Adrenal gland (tissue), 19 donors: ENCODE data around the gene MEAF6. TPM values are rescaled to one million over a fixed set of nuclear protein-coding genes. Genes with fewer than 3 reads are reported as not detected.

Source experiments
- DNase-seq, 7 donors: peaks; one replicate each; pipeline ENCODE4 v3.0.0-alpha.2; 2019 to 2020
- H3K27ac ChIP-seq, 5 donors: fragments of 200-600 bp; sonication (generic) in 4 of 5; 1 replicate in 3 of 5; 2 replicates in 2 of 5; pipeline versions ENCODE4 v1.5.1 to v1.8.0; 2016 to 2020; ENCODE audit warnings: mild to moderate bottlenecking in 1 of 5
- H3K27me3 ChIP-seq: fragments of 200-600 bp; 2 replicates; pipeline ENCODE4 v1.8.0; 2021
- H3K36me3 ChIP-seq, 2 donors: fragments of 200-600 bp; replicated peaks in 1 of 2; 1 replicate in 1 of 2; 2 replicates in 1 of 2; pipeline versions ENCODE4 v1.5.1 to v1.8.0; 2018 to 2022
- H3K4me1 ChIP-seq, 2 donors: fragments of 200-600 bp; replicated peaks in 1 of 2; 1 replicate in 1 of 2; 2 replicates in 1 of 2; pipeline versions ENCODE4 v1.5.1 to v1.8.0; 2018 to 2021
- H3K4me3 ChIP-seq, 4 donors: fragments of 200-600 bp; sonication (generic) in 3 of 4; one replicate each; pipeline ENCODE4 v1.5.1; 2016 to 2018
- H3K9me3 ChIP-seq, 3 donors: fragments of 200-600 bp; sonication (generic) in 1 of 3; replicated peaks in 1 of 3; 1 replicate in 2 of 3; 2 replicates in 1 of 3; pipeline versions ENCODE4 v1.5.1 to v1.8.0; 2016 to 2021
- POLR2A ChIP-seq, 2 donors: fragments of 450-650 bp; IDR thresholded peaks; one replicate each; pipeline ENCODE4 v1.6.1; 2017; ENCODE audit warnings: antibody characterized with exemption in 2 of 2, mild to moderate bottlenecking in 2 of 2, moderate library complexity in 1 of 2
- WGBS, 4 donors: extraction: QIAGEN DNeasy Blood & Tissue Kit in 2 of 4; methylation state at CpG; one replicate each; pipeline versions ENCODE4 v1.1.5 to v1.1.7; 2013 to 2017; 5-methylcytosine and 5-hydroxymethylcytosine counted together
- intact Hi-C, 2 donors: fragments of 100-400 bp; cut with DNase I; formaldehyde crosslinking; loops; one replicate each; pipeline versions ENCODE4 v1.14.1 to v1.15.0; 2022 to 2023
- long read RNA-seq, 10 donors: library from polyadenylated mRNA in 3 of 10; unstranded in 2 of 10; stranded (forward) in 1 of 10; transcript quantifications; one replicate each; pipeline ENCODE4 v2.0.0 and lab custom pipeline, GENCODE V29; 2021 to 2026
- polyA plus RNA-seq, 3 donors: library from polyadenylated mRNA; stranded (reverse); fragments of 200-250 nt in 2 of 3; fragments of 350-450 nt in 1 of 3; fragmentation: Illumina TruSeq in 1 of 3; extraction: RNeasy Lipid Tissue Mini Kit (QIAGEN cat#74804) in 1 of 3; gene quantifications; one replicate each; pipeline ENCODE4 v1.2.3, GENCODE V29; 2013 to 2014
- total RNA-seq, 9 donors: library from RNA; depleted of rRNA in 4 of 9; stranded (reverse); fragments of >200 nt in 4 of 9; fragments of 120-200 nt in 1 of 9; fragmentation: NEBNext Ultra II Directional in 1 of 9; extraction: Animal tissue kit (Norgen Biotek cat#: 25700) in 1 of 9; gene quantifications; one replicate each; pipeline versions ENCODE4 v1.1.0 to v1.2.4, GENCODE V29; 2013 to 2023
- TF ChIP-seq, protein P1 (sequence below), 6 experiments: fragments of 450-650 bp in 4 of 6; fragments of 200-600 bp in 2 of 6; sonication (generic) in 1 of 6; IDR thresholded peaks; 1 replicate in 5 of 6; 2 replicates in 1 of 6; pipeline versions ENCODE4 v1.5.1 to v1.8.0; 2016 to 2021; ENCODE audit warnings: antibody characterized with exemption in 6 of 6, mild to moderate bottlenecking in 2 of 6, moderate library complexity in 1 of 6
- donor health status: healthy with polysubstance abuse.
- donor health status: Bipolar disorder and iron deficiency.
- donor health status: DM: yes; HTN: yes; CAD: no.
- donor health status: DM: no; HTN: no; CAD: no.
- donor health status: DM: no; HTN: no; CAD: no.
- donor health status: DM: yes; HTN: yes; CAD: no.

Gene MEAF6
- total RNA-seq (10 to 100 TPM; 45.7 to 74.5 (median 56.6) TPM), polyA plus RNA-seq (10 to 100 TPM; 37.8 to 67.4 (median 43.4) TPM)
- long read RNA-seq, donor 1, transcript MEAF6-201 (7 exons, 1,525 nt) = major isoform, 23 of 27 reads
- long read RNA-seq, donor 1, partial matches to known transcripts = 0 of 27 reads
- long read RNA-seq, donor 1, other reads (novel, unspliced or antisense) = 0 of 27 reads
- long read RNA-seq, donor 2, transcript MEAF6-201 (7 exons, 1,525 nt) = major isoform, 19 of 23 reads
- long read RNA-seq, donor 2, partial matches to known transcripts = 0 of 23 reads
- long read RNA-seq, donor 2, other reads (novel, unspliced or antisense) = 0 of 23 reads
- long read RNA-seq, donor 3, transcript MEAF6-201 (7 exons, 1,525 nt) = major isoform, 14 of 19 reads
- long read RNA-seq, donor 3, partial matches to known transcripts = 0 of 19 reads
- long read RNA-seq, donor 3, other reads (novel, unspliced or antisense) = 0 of 19 reads
- long read RNA-seq, donor 4, transcript MEAF6-201 (7 exons, 1,525 nt) = major isoform, 32 of 41 reads
- long read RNA-seq, donor 4, transcript MEAF6-206 (8 exons, 1,408 nt) = minor isoform, 7 of 41 reads
- long read RNA-seq, donor 4, partial matches to known transcripts = 0 of 41 reads
- long read RNA-seq, donor 4, other reads (novel, unspliced or antisense) = 2 of 41 reads
- long read RNA-seq, donor 5, transcript MEAF6-201 (7 exons, 1,525 nt) = major isoform, 54 of 72 reads
- long read RNA-seq, donor 5, transcript MEAF6-206 (8 exons, 1,408 nt) = minor isoform, 10 of 72 reads
- long read RNA-seq, donor 5, partial matches to known transcripts = 1 of 72 reads
- long read RNA-seq, donor 5, other reads (novel, unspliced or antisense) = 4 of 72 reads
- long read RNA-seq, donor 6, transcript MEAF6-201 (7 exons, 1,525 nt) = major isoform, 22 of 39 reads
- long read RNA-seq, donor 6, transcript MEAF6-204 (8 exons, 2,147 nt) = minor isoform, 7 of 39 reads
- long read RNA-seq, donor 6, partial matches to known transcripts = 7 of 39 reads
- long read RNA-seq, donor 6, other reads (novel, unspliced or antisense) = 0 of 39 reads
- long read RNA-seq, donor 7, transcript MEAF6-201 (7 exons, 1,525 nt) = major isoform, 6 of 9 reads
- long read RNA-seq, donor 7, partial matches to known transcripts = 0 of 9 reads
- long read RNA-seq, donor 7, other reads (novel, unspliced or antisense) = 0 of 9 reads
- long read RNA-seq, donor 8, transcript MEAF6-201 (7 exons, 1,525 nt) = major isoform, 26 of 38 reads
- long read RNA-seq, donor 8, partial matches to known transcripts = 6 of 38 reads
- long read RNA-seq, donor 8, other reads (novel, unspliced or antisense) = 0 of 38 reads
- long read RNA-seq, donor 9, transcript MEAF6-201 (7 exons, 1,525 nt) = major isoform, 20 of 21 reads
- long read RNA-seq, donor 9, partial matches to known transcripts = 0 of 21 reads
- long read RNA-seq, donor 9, other reads (novel, unspliced or antisense) = 0 of 21 reads
- long read RNA-seq, donor 10, transcript MEAF6-201 (7 exons, 1,525 nt) = major isoform, 11 of 15 reads
- long read RNA-seq, donor 10, partial matches to known transcripts = 0 of 15 reads
- long read RNA-seq, donor 10, other reads (novel, unspliced or antisense) = 0 of 15 reads

- H3K4me3 ChIP-seq = peak within 1 kb of the TSS; percentile 53 to 98 (median 72)
- no peaks in the 10 kb centered on the region for H3K27me3 ChIP-seq
- no peaks in the 10 kb centered on the region for H3K9me3 ChIP-seq
- peaks cover 0 to 19% of the 10 kb centered on the region in 2 donors for H3K36me3 ChIP-seq
- intact Hi-C loops = no loop called here
- peak; percentile 77 to 88 (median 81) for DNase-seq
- peaks cover 7 to 19% of the 10 kb centered on the region in 2 donors for H3K4me1 ChIP-seq
- TF ChIP-seq POLR2A (IDR thresholded peaks at IDR 0.05) = peak; percentile 60 to 89
- TF ChIP-seq, protein P1, sequence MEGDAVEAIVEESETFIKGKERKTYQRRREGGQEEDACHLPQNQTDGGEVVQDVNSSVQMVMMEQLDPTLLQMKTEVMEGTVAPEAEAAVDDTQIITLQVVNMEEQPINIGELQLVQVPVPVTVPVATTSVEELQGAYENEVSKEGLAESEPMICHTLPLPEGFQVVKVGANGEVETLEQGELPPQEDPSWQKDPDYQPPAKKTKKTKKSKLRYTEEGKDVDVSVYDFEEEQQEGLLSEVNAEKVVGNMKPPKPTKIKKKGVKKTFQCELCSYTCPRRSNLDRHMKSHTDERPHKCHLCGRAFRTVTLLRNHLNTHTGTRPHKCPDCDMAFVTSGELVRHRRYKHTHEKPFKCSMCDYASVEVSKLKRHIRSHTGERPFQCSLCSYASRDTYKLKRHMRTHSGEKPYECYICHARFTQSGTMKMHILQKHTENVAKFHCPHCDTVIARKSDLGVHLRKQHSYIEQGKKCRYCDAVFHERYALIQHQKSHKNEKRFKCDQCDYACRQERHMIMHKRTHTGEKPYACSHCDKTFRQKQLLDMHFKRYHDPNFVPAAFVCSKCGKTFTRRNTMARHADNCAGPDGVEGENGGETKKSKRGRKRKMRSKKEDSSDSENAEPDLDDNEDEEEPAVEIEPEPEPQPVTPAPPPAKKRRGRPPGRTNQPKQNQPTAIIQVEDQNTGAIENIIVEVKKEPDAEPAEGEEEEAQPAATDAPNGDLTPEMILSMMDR (IDR thresholded peaks at IDR 0.05) = peak in 4 of 6 experiments; percentile 24 to 90 (median 78)
- WGBS, 4 donors = 0 to 1% (median 0%) methylated on average over 3 to 100 of the region's 100 CpGs
- H3K27ac ChIP-seq = peak within 1 kb of the TSS; percentile 90 to 98 (median 96)
These were observed at the start of gene MEAF6 for GRCh38 chr1:37514350-37515184. TSS of gene MEAF6 (minus strand) at chr1:37514766. CDS start at chr1:37514746, 20 bp downstream.

DNA sequence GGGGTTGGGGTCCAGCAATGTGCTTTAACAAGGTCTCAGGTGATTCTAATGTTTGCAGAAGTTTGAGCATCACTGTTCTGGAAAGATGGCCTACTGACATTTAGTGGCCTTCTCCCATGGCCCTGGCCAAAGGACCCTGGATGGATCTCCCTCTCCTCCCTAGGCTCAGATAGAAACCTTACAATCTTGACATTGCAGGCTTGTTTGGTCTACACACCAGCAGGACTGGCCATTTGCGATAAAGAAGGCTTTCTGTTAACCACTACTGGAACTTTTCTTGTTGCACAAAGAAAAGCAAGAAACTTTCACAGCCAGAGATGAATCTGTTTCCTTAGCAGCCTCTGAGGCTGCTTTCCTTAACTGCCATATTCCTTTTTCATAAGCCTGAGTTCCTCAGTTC lies 48.4 kb upstream of the MEAF6 start:
- Histone ChIP-seq H3K27me3 (no peaks in the 10 kb centered on the region), H3K4me1 (no peaks in the 10 kb centered on the region), H3K4me3 (no peak overlapping the region), H3K9me3 (no peaks in the 10 kb centered on the region), H3K27ac (no peak overlapping the region), H3K36me3 (peaks cover 0 to 37% of the 10 kb centered on the region in 2 donors)
- 94 to 100% (median 96%) methylated on average over 1 of the region's 1 CpG for WGBS, 4 donors
- DNase-seq = no peak
- intact Hi-C loops = no loop called here
- TF ChIP-seq, protein P1 (IDR thresholded peaks at IDR 0.05) = no peak
- no peak for TF ChIP-seq POLR2A (IDR thresholded peaks at IDR 0.05)

GRCh38 chr1:37561133-37562132 lies 46.9 kb upstream of the MEAF6 start:
- H3K4me1 ChIP-seq = peaks cover 9% of the 10 kb centered on the region in 2 donors
- H3K27me3 ChIP-seq = no peaks in the 10 kb centered on the region
- WGBS, 4 donors = 94 to 97% (median 95%) methylated on average over 18 to 21 of the region's 21 CpGs
- intact Hi-C loops = no loop called here
- H3K36me3 ChIP-seq = peaks cover 0 to 21% of the 10 kb centered on the region in 2 donors
- H3K9me3 ChIP-seq = no peaks in the 10 kb centered on the region
- no peak overlapping the region for H3K27ac ChIP-seq
- TF ChIP-seq, protein P1 (IDR thresholded peaks at IDR 0.05) = peak in 4 of 6 experiments; percentile 19 to 38 (median 22)
- no peak for TF ChIP-seq POLR2A (IDR thresholded peaks at IDR 0.05)
- H3K4me3 ChIP-seq = no peak overlapping the region
- no peak for DNase-seq
